Transverse colon (tissue), 3 donors: ENCODE measurements around the gene LARGE1.

Source experiments
- EP300 ChIP-seq: sonication (generic); formaldehyde crosslinking; IDR thresholded peaks from one replicate; pipeline ENCODE4 v1.6.1; 2017; ENCODE audit warnings: antibody characterized with exemption, low read depth
- TF ChIP-seq, protein P1 (sequence below), 5 experiments: fragments of 200-600 bp in 3 of 5; fragments of 450-650 bp in 2 of 5; sonication (generic) in 3 of 5; IDR thresholded peaks; 1 replicate in 2 of 5; 2 replicates in 3 of 5; pipeline ENCODE4 v1.5.1; 2016 to 2017; ENCODE audit warnings: antibody characterized with exemption in 5 of 5, inconsistent platforms in 3 of 5, mild to moderate bottlenecking in 2 of 5, moderate library complexity in 1 of 5

- TF ChIP-seq, protein P1, sequence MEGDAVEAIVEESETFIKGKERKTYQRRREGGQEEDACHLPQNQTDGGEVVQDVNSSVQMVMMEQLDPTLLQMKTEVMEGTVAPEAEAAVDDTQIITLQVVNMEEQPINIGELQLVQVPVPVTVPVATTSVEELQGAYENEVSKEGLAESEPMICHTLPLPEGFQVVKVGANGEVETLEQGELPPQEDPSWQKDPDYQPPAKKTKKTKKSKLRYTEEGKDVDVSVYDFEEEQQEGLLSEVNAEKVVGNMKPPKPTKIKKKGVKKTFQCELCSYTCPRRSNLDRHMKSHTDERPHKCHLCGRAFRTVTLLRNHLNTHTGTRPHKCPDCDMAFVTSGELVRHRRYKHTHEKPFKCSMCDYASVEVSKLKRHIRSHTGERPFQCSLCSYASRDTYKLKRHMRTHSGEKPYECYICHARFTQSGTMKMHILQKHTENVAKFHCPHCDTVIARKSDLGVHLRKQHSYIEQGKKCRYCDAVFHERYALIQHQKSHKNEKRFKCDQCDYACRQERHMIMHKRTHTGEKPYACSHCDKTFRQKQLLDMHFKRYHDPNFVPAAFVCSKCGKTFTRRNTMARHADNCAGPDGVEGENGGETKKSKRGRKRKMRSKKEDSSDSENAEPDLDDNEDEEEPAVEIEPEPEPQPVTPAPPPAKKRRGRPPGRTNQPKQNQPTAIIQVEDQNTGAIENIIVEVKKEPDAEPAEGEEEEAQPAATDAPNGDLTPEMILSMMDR (IDR thresholded peaks at IDR 0.05) = no peak
- no peak for TF ChIP-seq EP300
Observed at GRCh38 chr22:33906954-33907353, 13.3 kb downstream of the LARGE1 start.
